OCI-LY3 (cell line): Measurements from ENCODE around the gene KLC1.

ENCODE experiments used
- EZH2phosphoT487 ChIP-seq: fragments of 200-600 bp; shearing (Covaris generic); IDR thresholded peaks from 2 replicates; pipeline ENCODE4 v1.6.1; 2018; ENCODE audit warnings: antibody characterized with exemption, mixed run types, low read depth
- TF ChIP-seq, protein P1 (sequence below): fragments of 200-600, 300-600 bp; sonication (generic); IDR thresholded peaks from 2 replicates; pipeline ENCODE4 v1.5.1; 2014; ENCODE audit warnings: antibody characterized with exemption, low read length, low read depth

DNA sequence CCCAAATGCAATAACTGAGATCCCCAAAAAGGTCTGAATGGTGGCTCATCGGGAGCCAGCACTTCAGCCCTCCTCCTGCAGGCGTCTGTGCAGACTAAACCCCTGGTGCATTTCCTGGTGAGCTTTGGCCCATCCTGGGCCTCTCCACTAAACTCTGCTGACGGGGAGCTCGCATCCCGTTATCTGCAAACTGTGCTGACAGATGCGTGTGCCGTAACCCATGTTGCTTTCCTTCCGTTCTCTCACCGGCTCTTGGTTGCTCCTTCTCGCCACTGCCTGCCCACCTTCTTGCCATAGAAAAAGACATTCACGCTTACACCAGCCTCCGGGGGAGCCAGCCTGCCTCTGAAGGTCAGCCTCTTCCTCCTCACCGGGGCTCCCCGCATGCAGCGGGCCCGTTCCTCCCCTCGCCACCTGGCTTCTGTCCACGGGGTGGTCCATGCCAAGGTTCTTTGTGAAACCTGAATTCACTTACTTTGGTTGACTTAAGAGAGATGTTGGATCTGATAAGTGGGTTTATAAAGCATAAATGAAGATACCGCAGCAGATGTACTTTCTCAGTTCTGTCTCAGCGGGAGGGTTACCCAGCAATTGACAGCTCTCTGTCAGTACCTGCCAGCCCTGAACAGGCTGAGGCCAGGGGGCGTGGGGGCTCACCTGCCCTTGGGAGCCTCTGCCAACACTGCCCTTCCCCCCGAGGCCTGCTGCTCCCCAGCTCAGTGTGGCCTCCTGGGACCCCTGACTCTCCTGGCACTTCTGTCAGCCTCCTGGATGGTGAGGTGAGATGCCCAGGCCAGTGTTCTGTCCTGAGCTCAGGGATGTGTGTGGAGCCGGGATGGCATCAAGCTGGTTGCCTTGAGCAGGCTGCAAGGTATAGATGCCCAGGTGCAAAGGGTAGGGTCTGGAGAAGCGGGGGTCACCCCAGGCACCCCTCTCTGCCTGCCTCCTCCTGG is 100.8 kb downstream of the KLC1 start:
- TF ChIP-seq, protein P1, sequence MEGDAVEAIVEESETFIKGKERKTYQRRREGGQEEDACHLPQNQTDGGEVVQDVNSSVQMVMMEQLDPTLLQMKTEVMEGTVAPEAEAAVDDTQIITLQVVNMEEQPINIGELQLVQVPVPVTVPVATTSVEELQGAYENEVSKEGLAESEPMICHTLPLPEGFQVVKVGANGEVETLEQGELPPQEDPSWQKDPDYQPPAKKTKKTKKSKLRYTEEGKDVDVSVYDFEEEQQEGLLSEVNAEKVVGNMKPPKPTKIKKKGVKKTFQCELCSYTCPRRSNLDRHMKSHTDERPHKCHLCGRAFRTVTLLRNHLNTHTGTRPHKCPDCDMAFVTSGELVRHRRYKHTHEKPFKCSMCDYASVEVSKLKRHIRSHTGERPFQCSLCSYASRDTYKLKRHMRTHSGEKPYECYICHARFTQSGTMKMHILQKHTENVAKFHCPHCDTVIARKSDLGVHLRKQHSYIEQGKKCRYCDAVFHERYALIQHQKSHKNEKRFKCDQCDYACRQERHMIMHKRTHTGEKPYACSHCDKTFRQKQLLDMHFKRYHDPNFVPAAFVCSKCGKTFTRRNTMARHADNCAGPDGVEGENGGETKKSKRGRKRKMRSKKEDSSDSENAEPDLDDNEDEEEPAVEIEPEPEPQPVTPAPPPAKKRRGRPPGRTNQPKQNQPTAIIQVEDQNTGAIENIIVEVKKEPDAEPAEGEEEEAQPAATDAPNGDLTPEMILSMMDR: no peak
- TF ChIP-seq EZH2phosphoT487: no peak
